SK-N-SH (cell line): ENCODE measurements around the gene P4HTM. TPM values are rescaled to one million over a fixed set of nuclear protein-coding genes. Genes with fewer than 3 reads are reported as not detected.

Experiments
- CTCF ChIA-PET: fragments of 300-600, 350-600 bp; formaldehyde crosslinking; extraction: SDS; loops from one replicate; lab custom pipeline; 2021; lab: Yijun Ruan, JAX
- POLR2A ChIA-PET: fragments of 350-600 bp; sonication (Branson Sonifier 250); formaldehyde crosslinking; extraction: SDS; loops from one replicate; lab custom pipeline; 2020; ENCODE audit warnings: antibody characterized with exemption, inconsistent platforms; lab: Yijun Ruan, JAX
- DNase-seq: peaks from one replicate; pipeline ENCODE4 v3.0.0; 2012
- H2AFZ ChIP-seq: fragments of 200-600 bp; sonication (generic); 2 replicates; pipeline ENCODE4 v1.8.1; 2016; ENCODE audit warnings: antibody characterized with exemption, mild to moderate bottlenecking, low read depth
- H3F3A ChIP-seq: fragments of 200-600 bp; sonication (generic); replicated peaks from 2 replicates; pipeline ENCODE3; 2016; ENCODE audit warnings: antibody characterized with exemption, mild to moderate bottlenecking; ENCODE audit not compliant: insufficient read depth
- H3K27ac ChIP-seq, 2 experiments: fragments of 200-500 bp in 1 of 2; fragments of 200-600 bp in 1 of 2; sonication (Bioruptor generic) in 1 of 2; sonication (generic), shearing (Covaris generic) in 1 of 2; 2 replicates each; pipeline versions ENCODE4 v1.5.1 to v1.6.1; 2014 to 2016; ENCODE audit warnings: low read depth in 2 of 2, inconsistent platforms in 1 of 2, low read length in 1 of 2, mild to moderate bottlenecking in 1 of 2, mixed read lengths in 1 of 2
- H3K27me3 ChIP-seq: fragments of 200-600 bp; sonication (generic), shearing (Covaris generic); 2 replicates; pipeline ENCODE4 v1.6.1; 2016; ENCODE audit warnings: mixed run types; ENCODE audit not compliant: insufficient read depth
- H3K36me3 ChIP-seq, 2 experiments: fragments of 200-500 bp in 1 of 2; fragments of 200-600 bp in 1 of 2; sonication (Bioruptor generic) in 1 of 2; sonication (generic) in 1 of 2; replicated peaks in 1 of 2; 2 replicates each; pipeline versions ENCODE3 to v1.5.1; 2014 to 2016; ENCODE audit warnings: low read length in 1 of 2, mild to moderate bottlenecking in 1 of 2; ENCODE audit not compliant: insufficient read depth in 2 of 2, control insufficient read depth in 1 of 2
- H3K4me1 ChIP-seq, 2 experiments: fragments of 200-500 bp in 1 of 2; fragments of 200-600 bp in 1 of 2; sonication (Bioruptor generic) in 1 of 2; sonication (generic), shearing (Covaris generic) in 1 of 2; 2 replicates each; pipeline versions ENCODE4 v1.5.1 to v1.6.1; 2014 to 2016; ENCODE audit warnings: low read depth in 1 of 2, low read length in 1 of 2, mixed run types in 1 of 2; ENCODE audit not compliant: insufficient read depth in 2 of 2, control insufficient read depth in 1 of 2
- H3K4me2 ChIP-seq: fragments of 200-600 bp; sonication (generic), shearing (Covaris generic); 2 replicates; pipeline ENCODE4 v1.6.1; 2017; ENCODE audit warnings: mixed run types
- H3K4me3 ChIP-seq, 2 experiments: fragments of 200-500 bp in 1 of 2; fragments of 200-600 bp in 1 of 2; sonication (Bioruptor generic) in 1 of 2; sonication (generic), shearing (Covaris generic) in 1 of 2; 2 replicates each; pipeline versions ENCODE4 v1.5.1 to v1.8.1; 2014 to 2016; ENCODE audit warnings: low read depth in 2 of 2, inconsistent platforms in 1 of 2, low read length in 1 of 2, mild to moderate bottlenecking in 1 of 2, mixed read lengths in 1 of 2, moderate library complexity in 1 of 2
- H3K79me2 ChIP-seq: fragments of 200-600 bp; sonication (generic); 2 replicates; pipeline ENCODE4 v1.8.1; 2017; ENCODE audit warnings: mild to moderate bottlenecking; ENCODE audit not compliant: insufficient read depth
- H3K9ac ChIP-seq: fragments of 200-600 bp; sonication (generic); 2 replicates; pipeline ENCODE4 v1.6.1; 2017; ENCODE audit warnings: mixed run types
- H3K9me2 ChIP-seq: fragments of 200-600 bp; sonication (generic); 2 replicates; pipeline ENCODE4 v1.6.1; 2017; ENCODE audit warnings: mixed run types
- H3K9me3 ChIP-seq: fragments of 200-600 bp; sonication (generic); 2 replicates; pipeline ENCODE4 v1.6.1; 2017; ENCODE audit warnings: mixed run types, mild to moderate bottlenecking, moderate library complexity
- H4K20me1 ChIP-seq: fragments of 200-600 bp; sonication (generic); 2 replicates; pipeline ENCODE4 v1.6.1; 2017; ENCODE audit warnings: mild to moderate bottlenecking, mixed run types; ENCODE audit not compliant: insufficient read depth
- CHD2 ChIP-seq: fragments of 150-350 bp; IDR thresholded peaks from 2 replicates; pipeline ENCODE4 v1.6.1; 2018; ENCODE audit warnings: low read length; ENCODE audit not compliant: partially characterized antibody
- ELF1 ChIP-seq: IDR thresholded peaks from 2 replicates; pipeline ENCODE4 v1.4.0; 2012
- EZH2phosphoT487 ChIP-seq: fragments of 200-600 bp; sonication (generic); IDR thresholded peaks from 2 replicates; pipeline ENCODE4 v1.6.1; 2017; ENCODE audit warnings: low read depth, mixed run types, mild to moderate bottlenecking, antibody characterized with exemption, moderate library complexity, borderline replicate concordance
- FOXM1 ChIP-seq: IDR thresholded peaks from 2 replicates; pipeline ENCODE4 v1.4.0; 2012; ENCODE audit warnings: low read depth, mild to moderate bottlenecking
- JUND ChIP-seq: IDR thresholded peaks from 2 replicates; pipeline ENCODE4 v1.4.0; 2012
- SMC3 ChIP-seq: IDR thresholded peaks from 2 replicates; pipeline ENCODE4 v1.6.1; 2012; ENCODE audit warnings: low read depth, low read length, improper control_type of control experiment
- TCF12 ChIP-seq: IDR thresholded peaks from 2 replicates; pipeline ENCODE4 v1.4.0; 2012
- YY1 ChIP-seq: IDR thresholded peaks from 2 replicates; pipeline ENCODE4 v1.4.0; 2012; ENCODE audit warnings: low read depth, mild to moderate bottlenecking
- WGBS: methylation state at CpG from one replicate; pipeline ENCODE4 v1.1.6; 2017; ENCODE audit warnings: low lambda C conversion rate; 5-methylcytosine and 5-hydroxymethylcytosine counted together
- polyA plus RNA-seq, 3 experiments: library from polyadenylated mRNA; depleted of rRNA; stranded (reverse); fragments of >200 nt; gene quantifications; 2 replicates each; pipeline ENCODE4 v1.2.3, GENCODE V29; 2012
- small RNA-seq, 7 experiments: library from RNA; depleted of rRNA; stranded (forward); fragments of <200 nt; gene quantifications; one replicate each; pipeline ENCODE3, GENCODE V24; 2012
- TF ChIP-seq, protein P1 (sequence below): IDR thresholded peaks from 2 replicates; pipeline ENCODE4 v1.4.0; 2012; ENCODE audit warnings: low read depth, borderline replicate concordance
- TF ChIP-seq, protein P2 (sequence below): fragments of 150-350 bp; IDR thresholded peaks from 2 replicates; pipeline ENCODE4 v1.6.1; 2016; ENCODE audit warnings: mild to moderate bottlenecking, low read depth, low read length
- TF ChIP-seq, protein P3 (sequence below): fragments of 200-600 bp; sonication (generic); IDR thresholded peaks from 2 replicates; pipeline ENCODE4 v1.6.1; 2017; ENCODE audit warnings: antibody characterized with exemption, mild to moderate bottlenecking, moderate library complexity

P4HTM gene
- polyA plus RNA-seq, 1 of the 3 experiments (the other 2 are of a cell fraction), result 21.0 TPM

DNA sequence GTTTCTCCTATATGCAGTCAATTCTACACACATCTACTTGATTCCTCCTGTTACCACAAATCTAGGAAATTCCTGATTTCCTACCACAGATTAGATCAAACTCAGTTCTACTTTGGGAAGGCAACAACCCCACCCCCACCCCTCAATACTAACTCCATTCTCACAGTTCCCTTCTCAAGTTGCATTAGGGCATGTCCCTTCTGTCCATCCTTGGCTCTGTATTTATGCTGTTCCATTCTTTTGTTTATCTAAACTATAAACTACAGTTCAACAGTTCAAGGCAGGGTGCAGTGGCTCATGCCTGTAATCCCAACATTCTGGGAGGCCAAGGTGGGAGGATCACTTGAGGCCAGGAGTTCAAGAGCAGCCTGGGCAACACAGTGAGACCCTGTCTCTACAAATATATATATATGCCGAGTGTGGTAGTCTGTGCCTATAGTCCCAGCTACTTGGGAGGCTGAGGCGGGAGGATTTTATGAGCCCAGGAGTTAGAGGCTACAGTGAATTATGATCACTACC, 64.4 kb downstream of the P4HTM start:
- Histone ChIP-seq H4K20me1 (no peaks in the 10 kb centered on the region; the same call in 1 of the 2 replicates), H3K79me2 (peaks cover 52% of the 10 kb centered on the region), H3K27ac (no peak overlapping the region), H3K27me3 (no peaks in the 10 kb centered on the region), H2AFZ (no peak overlapping the region), H3K4me3 (no peak overlapping the region), H3K4me1 (no peaks in the 10 kb centered on the region; a peak in 1 of 4 replicates), H3K9me2 (no peaks in the 10 kb centered on the region), H3F3A (no peaks in the 10 kb centered on the region), H3K9ac (no peak overlapping the region), H3K9me3 (no peaks in the 10 kb centered on the region)
- CTCF ChIA-PET, result no interaction called here
- POLR2A ChIA-PET, result no interaction called here
- no peak for DNase-seq
- 97% methylated on average over 2 of the region's 2 CpGs for WGBS
- TF ChIP-seq YY1 (no peak), JUND (no peak), FOXM1 (no peak), TCF12 (no peak), EZH2phosphoT487 (no peak), ELF1 (no peak), CHD2 (no peak), SMC3 (no peak)
- TF ChIP-seq, protein P1, sequence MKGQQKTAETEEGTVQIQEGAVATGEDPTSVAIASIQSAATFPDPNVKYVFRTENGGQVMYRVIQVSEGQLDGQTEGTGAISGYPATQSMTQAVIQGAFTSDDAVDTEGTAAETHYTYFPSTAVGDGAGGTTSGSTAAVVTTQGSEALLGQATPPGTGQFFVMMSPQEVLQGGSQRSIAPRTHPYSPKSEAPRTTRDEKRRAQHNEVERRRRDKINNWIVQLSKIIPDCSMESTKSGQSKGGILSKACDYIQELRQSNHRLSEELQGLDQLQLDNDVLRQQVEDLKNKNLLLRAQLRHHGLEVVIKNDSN, result no peak
- TF ChIP-seq, protein P2, sequence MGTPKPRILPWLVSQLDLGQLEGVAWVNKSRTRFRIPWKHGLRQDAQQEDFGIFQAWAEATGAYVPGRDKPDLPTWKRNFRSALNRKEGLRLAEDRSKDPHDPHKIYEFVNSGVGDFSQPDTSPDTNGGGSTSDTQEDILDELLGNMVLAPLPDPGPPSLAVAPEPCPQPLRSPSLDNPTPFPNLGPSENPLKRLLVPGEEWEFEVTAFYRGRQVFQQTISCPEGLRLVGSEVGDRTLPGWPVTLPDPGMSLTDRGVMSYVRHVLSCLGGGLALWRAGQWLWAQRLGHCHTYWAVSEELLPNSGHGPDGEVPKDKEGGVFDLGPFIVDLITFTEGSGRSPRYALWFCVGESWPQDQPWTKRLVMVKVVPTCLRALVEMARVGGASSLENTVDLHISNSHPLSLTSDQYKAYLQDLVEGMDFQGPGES, result no peak
- TF ChIP-seq, protein P3, sequence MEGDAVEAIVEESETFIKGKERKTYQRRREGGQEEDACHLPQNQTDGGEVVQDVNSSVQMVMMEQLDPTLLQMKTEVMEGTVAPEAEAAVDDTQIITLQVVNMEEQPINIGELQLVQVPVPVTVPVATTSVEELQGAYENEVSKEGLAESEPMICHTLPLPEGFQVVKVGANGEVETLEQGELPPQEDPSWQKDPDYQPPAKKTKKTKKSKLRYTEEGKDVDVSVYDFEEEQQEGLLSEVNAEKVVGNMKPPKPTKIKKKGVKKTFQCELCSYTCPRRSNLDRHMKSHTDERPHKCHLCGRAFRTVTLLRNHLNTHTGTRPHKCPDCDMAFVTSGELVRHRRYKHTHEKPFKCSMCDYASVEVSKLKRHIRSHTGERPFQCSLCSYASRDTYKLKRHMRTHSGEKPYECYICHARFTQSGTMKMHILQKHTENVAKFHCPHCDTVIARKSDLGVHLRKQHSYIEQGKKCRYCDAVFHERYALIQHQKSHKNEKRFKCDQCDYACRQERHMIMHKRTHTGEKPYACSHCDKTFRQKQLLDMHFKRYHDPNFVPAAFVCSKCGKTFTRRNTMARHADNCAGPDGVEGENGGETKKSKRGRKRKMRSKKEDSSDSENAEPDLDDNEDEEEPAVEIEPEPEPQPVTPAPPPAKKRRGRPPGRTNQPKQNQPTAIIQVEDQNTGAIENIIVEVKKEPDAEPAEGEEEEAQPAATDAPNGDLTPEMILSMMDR, result no peak
- TF ChIP-seq, all 33 proteins: peak for 0
- Histone ChIP-seq H3K36me3 (peaks cover 23 to 44% of the 10 kb centered on the region in 2 experiments), H3K4me2 (no peak overlapping the region)

Small RNAs within 50 kb of the gene (small RNA-seq; reads per million reads assigned to genes)
- gene MIR191 (7,570 to 54,648 (median 44,474) reads per million in 7 experiments), gene MIR425 (286 to 7,639 (median 4,771) reads per million in 7 experiments)

Other genes with a start within 250 kb of the P4HTM start
- gene PRKAR2A, start 142.4 kb upstream of the P4HTM start, polyA plus RNA-seq (2012; rRNA removed), result 5.2 and 5.7 TPM in 2 replicates
- 30.3 and 41.9 TPM in 2 replicates for gene SLC25A20, start 91.4 kb upstream of the P4HTM start, polyA plus RNA-seq (2012; rRNA removed)
- gene ARIH2, start 71.4 kb upstream of the P4HTM start, polyA plus RNA-seq (2012; rRNA removed), result 69.7 and 94.4 TPM in 2 replicates
- gene WDR6, start 17.1 kb downstream of the P4HTM start, polyA plus RNA-seq (2012; rRNA removed), result 230 and 277 TPM in 2 replicates
- 82.7 and 99.4 TPM in 2 replicates for gene DALRD3, start 28.3 kb downstream of the P4HTM start, polyA plus RNA-seq (2012; rRNA removed)
- gene NDUFAF3, start 31.9 kb downstream of the P4HTM start, polyA plus RNA-seq (2012; rRNA removed), result 85.3 and 104 TPM in 2 replicates
- gene IMPDH2, start 39.2 kb downstream of the P4HTM start, polyA plus RNA-seq (2012; rRNA removed), result 305 and 346 TPM in 2 replicates
- gene QRICH1, start 103.8 kb downstream of the P4HTM start, polyA plus RNA-seq (2012; rRNA removed), result 58.5 and 67.0 TPM in 2 replicates
- 311 and 381 TPM in 2 replicates for gene QARS1, start 114.5 kb downstream of the P4HTM start, polyA plus RNA-seq (2012; rRNA removed)
- gene USP19, start 130.6 kb downstream of the P4HTM start, polyA plus RNA-seq (2012; rRNA removed), result 75.6 and 80.5 TPM in 2 replicates
- 318 and 332 TPM in 2 replicates for gene LAMB2, start 142.8 kb downstream of the P4HTM start, polyA plus RNA-seq (2012; rRNA removed)
- gene CCDC71, start 176.1 kb downstream of the P4HTM start, polyA plus RNA-seq (2012; rRNA removed), result 40.9 and 43.6 TPM in 2 replicates
- 35.3 and 40.6 TPM in 2 replicates for gene KLHDC8B, start 181.4 kb downstream of the P4HTM start, polyA plus RNA-seq (2012; rRNA removed)